Measurements from ENCODE around the gene COX8C.

Gene COX8C, protein sequence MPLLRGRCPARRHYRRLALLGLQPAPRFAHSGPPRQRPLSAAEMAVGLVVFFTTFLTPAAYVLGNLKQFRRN

DNA sequence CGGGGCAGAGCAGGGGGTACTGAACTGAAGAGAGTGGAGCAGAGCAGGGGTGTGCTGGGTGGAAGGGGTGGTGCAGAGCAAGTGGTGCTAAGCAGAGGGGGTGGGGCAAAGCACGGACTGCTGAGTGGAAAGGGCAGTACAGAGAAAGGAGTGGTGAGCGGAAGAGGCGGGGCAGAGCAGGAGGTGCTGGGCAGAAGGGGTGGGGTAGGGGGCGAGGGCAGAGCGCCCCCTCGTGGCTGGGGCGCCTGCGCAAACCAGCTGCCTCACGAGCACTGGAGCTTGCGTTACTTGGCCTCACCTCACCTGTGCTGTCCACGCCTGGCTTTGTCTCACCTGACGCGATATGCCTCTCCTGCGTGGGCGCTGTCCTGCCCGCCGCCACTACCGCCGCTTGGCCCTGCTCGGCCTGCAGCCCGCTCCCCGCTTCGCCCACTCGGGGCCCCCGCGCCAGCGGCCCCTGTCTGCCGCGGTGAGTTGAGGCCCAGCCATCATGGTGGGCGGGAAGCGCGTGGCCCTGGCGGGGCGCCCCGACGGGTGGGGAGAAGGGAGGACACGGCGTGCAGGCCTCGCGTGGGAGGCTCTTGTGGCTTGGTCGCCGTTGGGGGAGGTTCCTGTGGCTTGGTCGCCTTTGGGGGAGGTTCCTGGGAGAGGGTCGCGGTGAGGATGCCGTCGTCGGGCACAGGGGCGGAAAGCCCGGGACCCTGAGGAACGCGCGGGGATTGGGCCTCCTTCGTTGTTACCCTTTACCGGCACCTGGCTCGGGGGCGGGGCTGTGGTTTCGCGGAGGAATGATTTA lies at the start of gene COX8C:
Gene COX8C (plus strand): TSS at position 257 of the 796 bp plus-strand sequence. CDS start 87 bp downstream, at position 344.
- no peak for DNase-seq (ENCODE audit: low read depth, low spot score)

DNA sequence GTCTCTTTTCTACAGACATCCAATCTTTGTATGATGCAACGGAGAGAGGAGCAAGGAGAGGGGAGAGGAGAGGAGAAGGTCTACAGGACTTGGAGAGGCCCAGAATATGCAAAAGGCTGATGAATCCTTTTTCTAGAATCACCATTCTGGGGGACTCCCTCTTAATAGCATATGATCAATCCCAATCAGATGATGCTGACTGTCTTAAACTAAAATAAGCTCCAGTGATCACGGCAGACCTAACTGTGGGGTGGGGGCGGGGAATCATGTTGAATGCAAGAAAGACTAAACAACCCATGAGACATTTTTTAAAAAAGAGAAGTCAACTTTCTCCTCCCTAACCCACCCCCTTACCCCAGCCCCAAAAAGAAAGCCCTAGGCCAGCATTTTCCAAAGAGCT lies 47.6 kb upstream of the COX8C start:
- no peak for DNase-seq (ENCODE audit: low read depth, low spot score)

DNA sequence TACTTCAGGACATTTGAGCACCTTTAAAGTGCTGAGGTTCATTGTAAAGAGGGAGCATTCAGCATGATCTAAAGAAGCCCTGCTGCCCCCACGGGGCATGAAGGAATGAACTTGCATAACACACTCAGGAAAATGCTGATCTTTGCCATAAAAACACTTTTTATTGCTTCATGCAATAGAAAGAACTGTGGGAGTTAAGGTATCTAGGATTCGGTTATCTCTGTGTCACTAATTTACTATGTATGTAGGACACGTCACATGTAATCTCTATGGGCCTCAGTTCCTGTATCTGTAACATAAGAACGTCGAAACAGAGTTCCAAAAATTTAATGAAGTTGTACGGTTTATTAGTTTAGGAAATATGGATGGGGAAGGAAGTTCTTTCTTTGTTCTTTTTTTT lies 47.1 kb upstream of the COX8C start:
- DNase-seq (ENCODE audit: low read depth, low spot score): no peak

DNA sequence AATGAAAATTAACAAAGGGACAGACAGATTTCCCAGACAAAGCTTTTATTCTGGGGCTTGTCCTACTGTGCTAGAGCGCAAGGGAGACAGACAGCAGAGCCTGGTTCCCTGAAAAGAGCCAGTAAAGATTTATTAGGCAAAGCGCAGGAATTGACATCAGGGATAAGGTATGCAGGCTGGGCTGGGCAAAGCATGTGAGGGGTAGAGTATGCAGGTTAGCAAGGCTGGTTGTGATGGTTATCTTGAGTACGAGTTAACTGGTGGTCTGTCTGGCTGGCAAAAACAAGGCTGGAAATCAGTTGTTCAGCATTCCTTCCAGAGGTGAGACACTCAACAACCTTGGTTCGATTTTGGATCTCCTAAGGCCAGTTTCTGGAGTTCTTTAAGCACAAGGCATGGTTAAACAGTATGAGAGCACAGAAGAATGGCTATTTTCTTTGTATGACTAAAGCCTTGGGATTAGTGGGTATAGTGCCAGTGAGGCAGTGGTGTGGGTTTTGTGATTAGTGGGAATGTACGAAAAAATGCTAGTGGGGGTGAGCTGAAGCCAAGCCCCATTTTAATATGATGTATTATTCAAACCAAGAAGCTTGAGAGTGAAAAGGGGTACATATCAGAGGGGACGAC lies 45.0 kb upstream of the COX8C start:
- no peak for DNase-seq (ENCODE audit: low read depth, low spot score)

DNA sequence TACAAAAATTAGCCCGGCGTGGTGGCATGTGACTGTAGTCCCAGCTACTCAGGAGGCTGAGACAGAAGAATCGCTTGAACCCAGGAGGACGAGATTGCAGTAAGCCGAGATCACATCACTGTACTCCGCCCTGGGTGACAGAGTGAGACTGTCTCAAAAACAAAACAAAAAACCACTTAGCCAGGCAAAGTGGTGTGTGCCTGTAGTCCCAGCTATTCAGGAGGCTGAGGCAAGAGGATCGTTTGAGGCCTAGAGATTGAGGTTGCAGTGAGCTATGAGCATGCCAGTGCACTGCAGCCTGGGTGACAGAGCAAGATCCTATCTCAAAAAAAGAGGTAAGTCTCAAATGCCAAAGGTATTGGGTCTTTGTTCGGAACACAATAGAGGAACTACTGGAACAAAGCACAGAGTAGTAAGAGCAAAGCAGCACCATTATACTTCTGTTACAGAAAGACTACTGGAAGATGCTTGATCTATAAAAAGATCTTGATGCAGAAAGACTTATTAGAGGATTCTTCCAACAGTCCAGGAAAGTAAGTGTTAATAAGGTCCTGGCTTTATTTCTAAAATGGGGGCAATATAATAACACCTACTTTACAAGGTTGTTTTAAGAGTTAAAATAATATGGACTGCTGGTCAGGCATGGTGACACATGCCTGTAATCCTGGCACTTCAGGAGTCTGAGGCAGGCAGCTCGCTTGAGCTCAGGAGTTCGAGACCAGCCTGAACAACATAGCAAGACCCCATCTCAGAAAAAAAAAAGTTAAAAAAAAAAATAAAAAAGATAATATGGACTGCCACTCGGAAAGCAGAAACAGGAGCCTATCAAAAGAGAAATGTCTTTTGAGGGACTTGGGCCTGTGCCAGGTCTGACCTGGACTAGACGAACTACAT lies 44.0 kb upstream of the COX8C start:
- no peak for DNase-seq (ENCODE audit: low read depth, low spot score)

DNA sequence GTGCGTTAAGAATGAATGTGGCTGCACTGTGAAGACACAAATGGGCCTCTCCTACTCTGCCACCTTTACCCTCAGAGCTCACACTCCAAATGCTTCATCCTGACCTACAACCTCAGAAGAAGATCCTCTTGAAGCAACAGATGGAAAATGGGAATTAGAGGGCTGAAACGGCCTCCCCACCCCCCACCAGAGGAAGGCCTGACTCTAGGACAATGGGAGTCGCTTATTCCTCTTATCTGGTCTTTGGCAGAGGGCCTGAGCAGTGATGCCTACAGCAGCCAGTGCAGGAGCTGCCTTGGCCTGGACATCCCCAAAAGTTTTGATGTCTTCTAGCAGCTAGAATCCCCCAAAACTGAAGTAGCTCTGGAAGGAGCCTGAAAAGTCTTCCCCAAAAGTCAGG lies 43.3 kb upstream of the COX8C start:
- DNase-seq (ENCODE audit: low read depth, low spot score): no peak

DNA sequence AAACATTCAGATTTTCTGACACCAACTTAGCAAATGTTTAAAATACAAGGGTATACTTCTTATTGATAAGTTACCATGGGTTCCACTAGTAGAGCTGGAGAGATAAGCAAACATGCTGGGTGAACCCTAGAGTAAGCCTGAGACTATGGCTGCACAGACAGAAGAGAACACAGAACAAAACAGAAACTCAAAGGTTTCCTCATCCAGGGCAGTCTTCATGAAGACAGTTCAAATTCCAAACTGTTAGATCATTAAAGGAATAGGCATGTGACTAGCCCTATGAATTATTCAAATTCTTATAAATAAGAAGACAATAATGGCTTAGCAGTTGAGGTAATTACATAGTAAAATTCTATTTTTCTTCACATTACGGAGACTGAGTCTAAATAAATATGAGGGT lies 42.2 kb upstream of the COX8C start:
- DNase-seq (ENCODE audit: low read depth, low spot score): no peak

DNA sequence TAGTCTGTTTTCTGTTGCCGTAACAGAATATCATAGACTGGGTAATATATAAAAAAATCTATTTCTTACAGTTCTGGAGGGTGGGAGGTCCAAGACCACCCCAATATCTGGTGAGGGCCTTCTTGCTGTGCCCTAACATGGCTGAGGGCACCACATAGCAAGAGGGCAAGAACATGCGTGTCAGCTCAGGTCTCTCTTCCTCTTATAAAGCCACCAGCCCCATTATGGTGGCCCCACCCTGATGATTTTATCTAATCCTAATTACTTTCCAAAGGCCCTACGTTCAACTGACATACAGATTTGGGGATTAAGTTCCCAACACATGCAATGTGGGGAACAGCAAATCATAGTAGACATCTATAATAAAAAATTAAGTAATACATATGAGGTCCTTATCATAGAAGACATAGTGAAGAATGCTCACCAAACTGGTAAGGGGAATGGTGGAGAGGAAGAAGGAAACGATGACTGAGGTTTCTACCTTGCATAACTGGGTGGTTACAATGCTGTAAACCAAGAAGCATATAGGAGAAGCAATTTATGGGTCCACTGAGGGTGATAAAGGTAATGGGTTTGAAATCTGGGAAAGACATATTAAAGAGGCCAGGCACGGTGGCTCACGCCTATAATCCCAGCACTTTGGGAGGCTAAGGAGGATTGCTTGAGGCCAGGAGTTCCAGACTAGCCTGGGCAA lies 41.1 kb upstream of the COX8C start:
- no peak for DNase-seq (ENCODE audit: low read depth, low spot score)

DNA sequence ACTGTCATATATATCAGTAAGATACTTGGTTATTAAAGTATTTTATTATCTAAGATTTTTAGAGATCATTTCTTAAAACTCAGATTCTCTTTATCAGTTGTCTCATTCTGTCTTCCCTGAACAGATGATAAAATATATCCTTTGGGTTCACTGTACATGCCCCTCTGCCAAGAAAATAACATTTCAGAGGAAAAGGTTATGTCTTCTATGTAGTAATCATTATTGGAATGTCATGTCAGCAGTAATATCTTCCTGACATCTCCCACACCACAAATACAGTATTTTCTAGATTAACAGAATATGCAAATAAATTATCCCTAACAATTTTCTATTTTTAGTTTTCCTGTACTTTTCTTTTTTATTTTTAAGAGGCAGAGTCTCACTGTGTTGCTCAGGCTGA lies 40.2 kb upstream of the COX8C start:
- DNase-seq (ENCODE audit: low read depth, low spot score): no peak

DNA sequence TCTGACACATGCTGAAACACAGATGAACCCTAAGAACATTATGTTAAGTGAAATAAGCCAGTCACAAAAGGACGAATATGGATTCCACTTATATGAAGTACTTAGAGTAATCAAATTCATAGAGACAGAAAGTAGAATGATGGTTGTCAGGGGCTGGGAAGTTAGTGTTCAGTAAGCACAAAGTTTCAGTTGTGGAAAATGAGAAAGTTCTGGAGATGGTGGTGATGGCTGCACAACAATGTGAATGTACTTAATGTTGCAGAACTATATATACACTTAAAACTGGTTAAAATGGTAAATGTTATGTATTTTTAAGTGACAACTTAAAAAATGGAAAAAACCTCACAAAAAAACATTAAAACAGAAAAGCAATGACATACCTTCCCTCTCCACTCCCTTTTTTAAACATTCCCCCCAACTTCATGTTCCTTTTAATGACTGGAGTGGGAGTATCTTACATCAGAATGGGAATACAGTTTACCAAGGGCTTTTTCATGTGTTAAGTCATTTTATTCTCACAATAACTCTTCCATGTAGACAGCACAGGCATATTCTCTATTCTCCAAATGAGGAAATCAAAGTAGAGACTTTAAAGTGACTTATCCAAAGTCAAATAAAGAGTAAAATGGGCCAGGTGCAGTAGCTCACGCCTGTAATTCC lies 38.2 kb upstream of the COX8C start:
- DNase-seq (ENCODE audit: low read depth, low spot score): no peak

DNA sequence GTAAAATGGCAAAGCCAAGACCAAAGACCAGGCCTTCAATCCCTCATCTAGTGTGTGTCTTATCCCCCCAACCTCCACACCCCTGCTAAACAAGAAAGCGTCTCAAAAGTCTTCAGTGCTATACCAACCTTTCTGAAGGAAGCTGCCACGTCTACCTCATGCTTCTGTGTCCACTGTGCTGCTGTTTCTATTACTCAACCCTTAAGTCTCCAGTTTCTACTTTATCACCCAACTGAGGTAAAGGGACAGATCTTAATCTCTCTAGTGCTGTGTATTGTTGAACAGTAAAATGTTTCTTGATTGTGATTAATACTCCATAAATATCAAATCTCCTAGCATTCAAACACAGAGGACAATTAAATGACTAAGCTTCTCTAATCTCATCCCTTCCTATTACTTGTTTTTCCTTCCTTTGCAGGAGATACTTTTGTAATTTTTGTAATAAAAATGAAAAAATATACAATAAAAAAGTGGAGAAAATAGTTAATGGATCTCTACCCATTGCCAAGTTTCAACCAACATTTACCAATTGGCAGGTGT lies 37.5 kb upstream of the COX8C start:
- no peak for DNase-seq (ENCODE audit: low read depth, low spot score)

DNA sequence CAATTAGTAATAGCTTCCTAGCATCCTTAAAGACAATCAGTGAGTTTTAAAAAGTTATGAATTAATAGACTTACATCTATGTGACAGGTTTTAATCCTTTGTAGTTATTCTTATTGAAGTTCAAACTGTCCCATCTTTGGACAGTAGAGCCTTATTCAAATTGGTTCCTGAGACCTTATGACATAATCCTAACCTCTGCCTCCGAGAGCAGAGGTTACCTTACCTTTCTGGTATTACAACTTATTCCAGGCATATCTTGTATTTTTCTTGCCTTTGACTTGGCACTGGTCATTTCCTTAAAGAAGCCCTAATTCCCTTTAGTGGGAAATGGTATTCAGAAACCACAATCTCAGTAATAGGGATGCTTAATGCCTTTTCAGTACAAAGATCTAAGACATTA lies 35.9 kb upstream of the COX8C start:
- DNase-seq (ENCODE audit: low read depth, low spot score): no peak

DNA sequence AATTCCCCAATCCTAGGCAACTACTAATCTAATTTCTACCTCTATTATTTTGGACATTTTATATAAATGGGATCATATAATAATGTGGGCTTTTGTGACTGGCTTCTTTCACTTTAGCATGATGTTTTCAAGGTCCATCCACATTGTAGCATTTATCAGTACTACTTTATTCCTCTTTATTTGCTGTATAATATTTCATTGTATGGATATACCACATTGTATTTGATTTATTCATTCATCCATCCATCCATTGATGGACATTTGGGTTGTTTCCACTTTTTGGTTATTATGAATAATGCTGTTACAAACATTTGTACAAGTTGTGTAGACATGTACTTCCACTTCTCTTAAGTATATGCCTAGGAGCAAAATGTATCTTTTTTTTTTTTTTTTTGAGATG lies 31.4 kb upstream of the COX8C start:
- DNase-seq (ENCODE audit: low read depth, low spot score): no peak

DNA sequence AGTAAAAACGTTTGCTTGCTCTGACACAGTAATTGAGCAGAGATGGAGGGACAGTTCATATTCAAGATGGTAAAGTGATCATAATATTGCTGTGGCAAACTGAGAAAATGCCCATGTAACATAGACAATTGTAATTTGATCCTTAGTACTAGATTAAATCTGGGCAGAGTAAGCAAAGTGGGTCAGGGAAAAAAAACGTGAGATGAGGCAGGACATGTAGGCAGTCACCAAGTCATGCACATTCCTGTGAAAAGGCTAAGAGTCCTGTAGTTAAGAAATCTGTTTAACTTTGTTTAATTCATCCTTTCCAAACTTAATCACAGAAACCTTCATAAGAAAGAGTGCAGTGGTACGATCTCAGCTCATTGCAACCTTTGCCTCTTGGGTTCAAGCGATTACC lies 30.3 kb upstream of the COX8C start:
- no peak for DNase-seq (ENCODE audit: low read depth, low spot score)

DNA sequence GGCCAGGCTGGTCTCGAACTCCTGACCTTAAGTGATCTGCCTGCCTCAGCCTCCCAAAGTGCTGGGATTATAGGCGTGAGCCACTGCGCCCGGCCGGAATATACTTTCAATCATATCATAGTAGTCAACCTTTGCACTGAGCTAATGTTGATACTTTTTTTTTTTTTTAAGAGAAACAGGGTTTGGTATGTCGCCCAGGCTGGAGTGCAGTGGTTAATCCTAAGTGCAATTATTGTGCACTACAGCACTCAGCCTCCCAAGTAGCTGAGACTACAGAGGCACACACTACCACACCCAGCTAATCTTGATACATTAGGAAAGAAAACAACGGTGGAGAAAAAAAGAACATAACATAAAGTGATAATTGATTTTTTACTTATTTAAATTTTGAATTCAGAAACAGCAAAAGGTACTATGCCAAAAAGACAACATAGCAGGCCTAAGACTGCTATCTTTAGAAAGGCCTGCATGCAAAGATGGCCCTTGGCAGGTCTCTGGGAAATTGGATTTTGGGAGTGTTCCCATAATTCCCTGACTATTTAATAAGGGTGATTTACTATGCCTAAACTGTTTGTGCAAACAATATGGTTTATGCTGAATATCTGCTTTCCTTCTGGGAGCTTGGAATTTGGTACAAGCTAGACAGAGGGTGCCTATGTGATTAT lies 29.6 kb upstream of the COX8C start:
- DNase-seq (ENCODE audit: low read depth, low spot score): no peak

DNA sequence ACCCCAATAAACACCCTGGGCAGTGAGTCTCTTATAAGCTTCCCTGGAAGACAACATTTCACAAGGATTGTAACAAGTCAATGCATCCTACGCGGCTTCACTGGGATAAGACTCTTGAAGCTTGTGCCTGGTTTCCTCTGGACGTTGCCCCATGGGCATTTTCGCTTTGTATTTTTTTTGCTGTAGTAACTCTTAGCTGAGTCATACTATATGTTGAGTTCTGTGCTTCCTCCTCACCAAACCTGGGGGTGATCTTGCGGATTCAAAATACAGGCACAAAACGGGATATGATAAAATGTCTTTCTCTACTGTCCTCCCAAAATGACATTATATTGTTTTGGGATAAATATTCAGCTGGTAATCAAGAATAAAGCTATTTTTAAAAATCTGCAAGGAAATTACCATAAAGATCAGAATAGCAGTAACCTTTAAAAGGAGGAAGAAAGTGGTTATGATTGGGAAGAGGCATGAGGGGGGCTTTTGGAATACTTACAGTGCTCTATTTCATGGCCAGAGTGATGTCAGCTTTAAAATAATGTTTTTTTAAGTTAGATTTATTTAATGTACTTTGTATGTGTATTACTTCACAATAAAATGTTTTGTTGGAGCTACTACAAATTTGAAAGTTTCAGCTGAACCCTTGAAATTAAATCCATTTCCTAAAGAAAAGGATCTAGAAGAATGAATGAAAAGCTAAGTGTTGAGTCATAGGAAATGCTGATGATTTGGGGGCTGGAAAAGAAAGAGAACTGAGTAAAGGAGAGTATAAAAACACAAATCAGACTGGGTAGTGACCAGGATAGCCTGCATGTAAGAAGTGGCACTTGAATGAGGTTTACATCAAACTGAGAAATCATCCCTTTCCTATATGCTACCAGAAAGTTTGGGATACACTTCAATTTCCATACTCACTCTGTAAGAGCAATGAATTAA lies 28.8 kb upstream of the COX8C start:
- no peak for DNase-seq (ENCODE audit: low read depth, low spot score)

DNA sequence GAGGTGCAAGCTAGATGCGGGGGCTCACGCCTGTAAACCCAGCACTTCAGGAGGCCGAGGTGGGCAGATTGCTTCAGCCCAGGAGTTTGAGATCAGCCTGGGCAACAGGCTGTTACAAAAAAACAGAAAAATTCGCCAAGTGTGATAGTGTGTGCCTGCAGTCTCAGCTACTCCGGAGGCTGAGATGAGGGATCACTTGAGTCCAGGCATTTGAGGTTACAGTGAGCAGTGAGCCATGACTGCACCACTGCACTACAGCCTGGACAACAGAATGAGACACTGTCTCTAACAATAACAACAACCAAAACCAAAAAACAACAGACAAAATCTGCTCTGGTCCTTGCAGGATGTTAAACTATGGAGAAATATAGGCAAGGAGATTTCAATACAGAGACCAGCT lies 28.1 kb upstream of the COX8C start:
- no peak for DNase-seq (ENCODE audit: low read depth, low spot score)

DNA sequence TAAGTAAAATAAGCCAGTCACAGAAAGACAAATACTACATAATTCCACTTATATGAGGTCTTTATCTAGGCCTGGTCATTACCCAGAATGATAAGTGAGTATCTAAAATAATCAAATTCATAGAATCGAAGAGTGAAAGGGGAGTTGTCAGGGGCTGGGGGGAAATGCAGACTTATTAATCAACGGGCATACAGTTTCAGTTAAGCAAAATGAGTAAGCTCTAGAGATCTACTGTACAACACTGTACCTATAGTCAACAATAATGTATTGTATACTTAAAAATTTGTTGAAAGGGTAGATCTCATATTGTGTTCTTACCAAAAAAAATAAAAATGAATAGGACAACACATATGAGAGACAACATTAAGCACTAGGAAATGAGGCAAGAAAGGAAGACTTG lies 27.5 kb upstream of the COX8C start:
- no peak for DNase-seq (ENCODE audit: low read depth, low spot score)

DNA sequence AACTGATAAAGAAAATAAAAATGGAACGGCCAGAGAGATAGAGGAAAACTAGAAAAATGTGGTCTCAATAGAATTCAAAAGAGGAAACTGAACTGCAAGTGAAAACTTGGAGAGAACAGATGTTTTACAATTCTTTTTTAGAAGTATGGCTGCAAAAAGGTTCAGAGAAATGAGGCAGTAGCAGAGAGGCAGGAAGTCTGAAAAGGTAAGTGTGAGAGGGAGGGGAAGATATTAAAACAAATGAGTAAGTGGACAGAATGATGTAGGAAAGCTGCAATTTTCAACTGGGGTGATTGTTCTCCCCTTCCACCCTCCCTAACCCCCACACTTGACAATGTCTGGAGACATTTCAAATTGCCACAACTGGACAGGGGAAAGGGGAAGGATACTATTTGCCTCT lies 27.0 kb upstream of the COX8C start:
- DNase-seq (ENCODE audit: low read depth, low spot score): no peak

Data from activated naive CD8-positive, alpha-beta T cell treated with anti-CD3 and anti-CD28 coated beads, Interleukin-2, amount 50 U/mL, for 16 hours (primary cell).